Ramos (cell line): ENCODE measurements around the gene TMEM191C.
"Not testable (repeated sequence)": the region's sequence is repeated elsewhere in the genome, so short reads cannot be mapped to it uniquely, and the experiment has no call there.

Experiments used
- in situ Hi-C: fragments of 300-500 bp; cut with MboI; formaldehyde crosslinking; loops from one replicate; pipeline ENCODE4 v1.14.3; 2022; ENCODE audit warnings: low sequenced_read_pairs; ENCODE audit not compliant: unreplicated experiment

Gene TMEM191C

DNA sequence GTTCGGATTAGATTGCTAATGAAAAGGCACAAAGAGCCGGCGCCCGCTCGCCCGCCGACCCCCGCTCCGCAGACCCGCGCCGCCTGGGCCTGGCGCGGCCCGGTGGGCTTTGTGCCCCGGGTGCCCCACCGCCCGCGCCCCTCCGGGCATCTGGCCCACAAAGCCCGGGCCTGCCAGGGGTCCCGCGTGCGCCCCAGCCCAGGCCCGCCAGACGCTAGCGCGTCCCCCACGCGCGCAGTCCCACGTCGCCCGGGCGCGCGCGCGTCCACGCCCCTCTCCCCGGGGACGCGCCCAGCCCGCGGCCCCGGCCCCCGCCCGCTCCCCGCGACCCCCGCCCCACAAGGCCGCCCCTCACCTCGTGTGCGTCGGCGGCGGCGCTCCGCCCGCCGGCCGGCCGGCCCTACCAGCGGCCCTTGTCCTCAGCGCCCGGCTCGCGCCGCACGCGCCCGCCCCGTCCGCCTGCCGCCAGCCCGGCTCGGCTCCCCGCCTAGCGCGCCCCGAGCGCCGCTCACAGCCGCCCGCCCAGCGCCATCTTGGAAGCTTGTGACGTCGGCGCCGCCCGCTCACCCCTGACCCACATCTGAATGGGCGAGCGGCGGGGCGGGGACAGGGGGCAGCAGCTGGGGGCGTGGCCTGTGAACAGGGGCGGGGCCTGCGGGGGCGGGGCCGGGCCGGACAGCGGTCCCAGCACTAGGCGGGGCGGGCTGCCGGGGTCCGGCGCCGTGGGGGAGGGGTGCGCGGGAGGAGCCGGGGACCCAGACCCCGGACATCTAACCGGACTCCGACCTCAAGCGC lies 50.0 kb downstream of the TMEM191C start:
- in situ Hi-C loops = not testable (repeated sequence)
